IPS-15b (cell line): ENCODE results near the gene ERAP2.

Experiments
- H3K27me3 ChIP-seq: one replicate; pipeline ENCODE4 v1.6.1; 2013; ENCODE audit warnings: low read length; ENCODE audit not compliant: control insufficient read depth, insufficient read depth
- H3K36me3 ChIP-seq: one replicate; pipeline ENCODE4 v1.6.1; 2013; ENCODE audit warnings: low read length; ENCODE audit not compliant: control insufficient read depth, insufficient read depth
- H3K4me1 ChIP-seq: one replicate; pipeline ENCODE4 v1.6.1; 2013; ENCODE audit warnings: mild to moderate bottlenecking, low read length; ENCODE audit not compliant: control insufficient read depth, insufficient read depth
- H3K4me3 ChIP-seq: one replicate; pipeline ENCODE4 v1.5.1; 2013; ENCODE audit warnings: low read depth, low read length
- H3K9ac ChIP-seq: one replicate; pipeline ENCODE4 v1.6.1; 2013; ENCODE audit warnings: low read depth, mild to moderate bottlenecking, low read length
- H3K9me3 ChIP-seq: one replicate; pipeline ENCODE4 v1.6.1; 2013; ENCODE audit warnings: mild to moderate bottlenecking, low read length; ENCODE audit not compliant: control insufficient read depth, insufficient read depth

The ERAP2 gene

GRCh38 chr5:96904054-96904931 is 28.0 kb downstream of the ERAP2 start:
- H3K9ac ChIP-seq, result no peak overlapping the region
- H3K4me1 ChIP-seq, result no peaks in the 10 kb centered on the region
- no peaks in the 10 kb centered on the region for H3K27me3 ChIP-seq
- no peaks in the 10 kb centered on the region for H3K9me3 ChIP-seq
- H3K4me3 ChIP-seq, result no peak overlapping the region
- no peaks in the 10 kb centered on the region for H3K36me3 ChIP-seq

DNA sequence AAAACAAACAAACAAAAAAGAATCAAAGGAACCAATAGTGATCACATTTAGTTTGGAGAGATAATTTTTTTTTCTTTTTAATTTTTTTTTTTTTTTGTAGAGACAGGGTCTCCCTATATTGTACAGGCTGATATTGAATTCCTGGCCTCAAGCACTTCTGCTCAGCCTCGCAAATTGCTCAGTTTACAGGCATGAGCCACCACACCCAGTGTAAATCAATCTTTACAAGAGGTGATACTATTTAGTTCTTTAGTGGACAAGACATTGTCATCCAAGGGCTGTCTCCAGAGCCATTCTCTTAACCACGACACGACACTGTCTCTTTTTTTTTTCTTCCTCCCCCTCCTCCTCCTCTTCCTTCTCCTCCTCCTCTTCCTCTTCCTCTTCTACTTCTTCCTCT is 29.6 kb downstream of the ERAP2 start:
- no peaks in the 10 kb centered on the region for H3K27me3 ChIP-seq
- H3K36me3 ChIP-seq, result no peaks in the 10 kb centered on the region
- no peaks in the 10 kb centered on the region for H3K9me3 ChIP-seq
- H3K9ac ChIP-seq, result no peak overlapping the region
- no peaks in the 10 kb centered on the region for H3K4me1 ChIP-seq
- H3K4me3 ChIP-seq, result no peak overlapping the region

GRCh38 chr5:96909003-96909402 is 32.7 kb downstream of the ERAP2 start:
- Histone ChIP-seq H3K27me3 (no peaks in the 10 kb centered on the region), H3K4me1 (no peaks in the 10 kb centered on the region), H3K4me3 (no peak overlapping the region), H3K36me3 (no peaks in the 10 kb centered on the region), H3K9ac (no peak overlapping the region), H3K9me3 (no peaks in the 10 kb centered on the region)

DNA sequence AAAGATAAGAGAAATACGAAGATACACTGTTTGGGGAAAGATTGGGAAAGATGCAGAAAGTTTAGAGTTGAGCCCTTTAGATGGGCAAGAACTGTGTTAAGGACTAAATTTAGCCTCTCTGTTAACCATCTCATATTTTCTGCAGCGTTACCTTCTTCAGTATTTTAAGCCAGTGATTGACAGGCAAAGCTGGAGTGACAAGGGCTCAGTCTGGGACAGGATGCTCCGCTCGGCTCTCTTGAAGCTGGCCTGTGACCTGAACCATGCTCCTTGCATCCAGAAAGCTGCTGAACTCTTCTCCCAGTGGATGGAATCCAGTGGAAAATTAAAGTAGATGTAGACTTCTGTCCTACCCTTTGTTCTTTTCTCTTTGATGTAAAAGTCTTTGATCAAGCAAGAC is 33.1 kb downstream of the ERAP2 start:
- H3K27me3 ChIP-seq, result no peaks in the 10 kb centered on the region
- no peaks in the 10 kb centered on the region for H3K36me3 ChIP-seq
- H3K4me1 ChIP-seq, result no peaks in the 10 kb centered on the region
- H3K9ac ChIP-seq, result no peak overlapping the region
- no peaks in the 10 kb centered on the region for H3K9me3 ChIP-seq
- H3K4me3 ChIP-seq, result no peak overlapping the region

- H3K4me1 ChIP-seq, result no peaks in the 10 kb centered on the region
- H3K9me3 ChIP-seq, result no peaks in the 10 kb centered on the region
- no peak overlapping the region for H3K4me3 ChIP-seq
- no peaks in the 10 kb centered on the region for H3K27me3 ChIP-seq
- no peaks in the 10 kb centered on the region for H3K36me3 ChIP-seq
- H3K9ac ChIP-seq, result no peak overlapping the region
Observed at GRCh38 chr5:96911139-96911538, 34.8 kb downstream of the ERAP2 start.

- Histone ChIP-seq H3K9ac (no peak overlapping the region), H3K9me3 (no peaks in the 10 kb centered on the region), H3K36me3 (no peaks in the 10 kb centered on the region), H3K4me1 (no peaks in the 10 kb centered on the region), H3K4me3 (no peak overlapping the region), H3K27me3 (no peaks in the 10 kb centered on the region)
Observed at GRCh38 chr5:96913233-96913632, 36.9 kb downstream of the ERAP2 start.

- H3K27me3 ChIP-seq, result no peaks in the 10 kb centered on the region
- H3K9me3 ChIP-seq, result no peaks in the 10 kb centered on the region
- H3K36me3 ChIP-seq, result no peaks in the 10 kb centered on the region
- H3K4me3 ChIP-seq, result no peak overlapping the region
- H3K4me1 ChIP-seq, result peaks cover 4% of the 10 kb centered on the region
- no peak overlapping the region for H3K9ac ChIP-seq
Observed at GRCh38 chr5:96919754-96920197, 43.5 kb downstream of the ERAP2 start.

DNA sequence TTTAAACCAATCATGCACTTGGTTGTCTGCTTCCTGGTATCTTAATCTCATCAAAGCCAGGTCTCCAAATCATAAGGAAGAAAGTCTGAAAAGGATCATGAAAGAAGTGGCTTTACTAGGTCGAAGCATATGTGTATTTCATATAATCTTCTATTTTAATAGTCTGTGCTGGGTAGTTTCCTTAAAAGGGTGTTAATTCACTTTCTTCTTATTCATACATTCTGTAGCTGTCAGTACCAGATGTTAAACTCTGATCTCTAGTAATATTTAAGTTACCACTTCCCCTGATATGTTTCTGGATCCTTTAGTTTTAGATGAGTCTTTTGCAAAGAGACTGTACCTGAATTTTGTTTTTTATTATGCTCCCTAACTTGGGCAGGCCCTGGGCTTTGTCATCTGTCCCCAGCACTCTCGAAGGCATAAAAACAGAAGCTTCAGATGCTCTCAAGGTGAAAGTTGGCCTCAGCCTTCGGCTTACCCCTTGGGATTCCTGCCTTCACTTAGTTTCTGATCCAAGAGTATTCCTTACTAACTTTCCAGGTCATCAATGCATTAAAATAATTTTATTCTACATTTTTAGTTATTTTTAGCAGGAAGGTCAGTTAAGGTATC is 44.5 kb downstream of the ERAP2 start:
- H3K4me1 ChIP-seq, result peaks cover 4% of the 10 kb centered on the region
- H3K9ac ChIP-seq, result no peak overlapping the region
- H3K36me3 ChIP-seq, result no peaks in the 10 kb centered on the region
- no peaks in the 10 kb centered on the region for H3K27me3 ChIP-seq
- H3K4me3 ChIP-seq, result no peak overlapping the region
- no peaks in the 10 kb centered on the region for H3K9me3 ChIP-seq

- Histone ChIP-seq H3K4me3 (no peak overlapping the region), H3K9ac (no peak overlapping the region), H3K36me3 (no peaks in the 10 kb centered on the region), H3K4me1 (peaks cover 4% of the 10 kb centered on the region), H3K27me3 (no peaks in the 10 kb centered on the region), H3K9me3 (no peaks in the 10 kb centered on the region)
Observed at GRCh38 chr5:96922499-96923244, 46.4 kb downstream of the ERAP2 start.

DNA sequence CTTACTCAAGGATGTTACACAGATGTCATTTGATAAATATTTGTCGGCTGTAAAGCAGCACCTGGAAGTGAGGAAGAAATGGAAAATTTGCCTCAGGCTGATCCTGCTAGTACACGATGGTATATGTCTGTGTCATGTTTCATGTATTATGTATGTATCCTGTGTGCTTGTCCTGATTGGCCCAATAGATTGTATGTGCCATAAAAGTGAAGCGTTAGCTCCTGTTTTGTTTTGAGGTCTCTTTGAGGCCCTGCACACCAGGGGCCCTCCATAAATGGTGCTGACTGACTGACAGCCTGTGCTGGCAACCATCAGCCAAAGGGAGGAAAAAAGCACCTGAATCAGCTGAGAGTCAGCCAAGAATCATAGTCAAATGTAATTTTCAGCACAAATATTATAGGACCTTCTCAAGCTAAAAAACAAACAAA is 47.7 kb downstream of the ERAP2 start:
- no peaks in the 10 kb centered on the region for H3K27me3 ChIP-seq
- H3K9ac ChIP-seq, result no peak overlapping the region
- H3K36me3 ChIP-seq, result no peaks in the 10 kb centered on the region
- H3K9me3 ChIP-seq, result no peaks in the 10 kb centered on the region
- H3K4me3 ChIP-seq, result no peak overlapping the region
- peaks cover 4% of the 10 kb centered on the region for H3K4me1 ChIP-seq

DNA sequence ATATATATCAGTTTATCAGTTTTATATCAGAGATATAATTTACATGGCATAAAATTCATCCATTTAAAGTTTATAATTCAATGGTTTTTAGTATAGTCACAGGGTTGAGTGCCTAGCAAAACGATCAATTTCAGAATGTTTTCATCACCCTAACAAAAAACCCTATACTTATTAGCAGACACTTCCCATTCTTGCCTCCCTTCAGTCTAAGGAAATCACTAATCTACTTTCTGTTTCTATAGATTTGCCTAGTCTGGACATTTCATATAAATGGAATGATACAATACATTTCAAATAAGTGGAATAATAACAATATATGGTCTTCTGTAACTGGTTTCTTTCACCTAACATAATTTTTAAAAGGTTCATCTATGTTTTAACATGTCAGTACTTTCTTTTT is 50.0 kb downstream of the ERAP2 start:
- no peaks in the 10 kb centered on the region for H3K9me3 ChIP-seq
- no peaks in the 10 kb centered on the region for H3K36me3 ChIP-seq
- no peaks in the 10 kb centered on the region for H3K27me3 ChIP-seq
- H3K4me3 ChIP-seq, result no peak overlapping the region
- H3K4me1 ChIP-seq, result peaks cover 4% of the 10 kb centered on the region
- H3K9ac ChIP-seq, result no peak overlapping the region
